ENCODE measurements around the gene ATXN7L1. TPM values are rescaled to one million over a fixed set of nuclear protein-coding genes. Genes with fewer than 3 reads are reported as not detected.

The ATXN7L1 gene
- polyA plus RNA-seq, 1 of the 3 experiments (the other 2 are of a cell fraction) = 6.0 TPM

- Histone ChIP-seq H3K27me3 (ENCODE audit: insufficient read depth) (no peaks in the 10 kb centered on the region), H3K4me2 (no peak overlapping the region), H3K79me2 (ENCODE audit: insufficient read depth) (no peaks in the 10 kb centered on the region), H4K20me1 (ENCODE audit: insufficient read depth) (no peaks in the 10 kb centered on the region), H3K36me3 (replicated peaks in 1 of 2; ENCODE audit: control insufficient read depth in 1 of 2, insufficient read depth in 2 of 2, low read length in 1 of 2) (peaks cover 6 to 40% of the 10 kb centered on the region in 2 experiments), H3K9ac (no peak overlapping the region), H3K9me2 (no peaks in the 10 kb centered on the region), H3K4me3 (ENCODE audit: low read depth in 2 of 2, low read length in 1 of 2) (no peak overlapping the region), H3K4me1 (ENCODE audit: control insufficient read depth in 1 of 2, insufficient read depth in 2 of 2, low read depth in 1 of 2, low read length in 1 of 2) (peaks cover 0 to 18% of the 10 kb centered on the region in 2 experiments; a peak in 1 of 4 replicates), H3F3A (replicated peaks; ENCODE audit: insufficient read depth) (no peaks in the 10 kb centered on the region), H2AFZ (ENCODE audit: low read depth) (no peak overlapping the region), H3K9me3 (no peaks in the 10 kb centered on the region), H3K27ac (ENCODE audit: low read depth in 2 of 2, low read length in 1 of 2) (no peak overlapping the region)
- TF ChIP-seq RFX5 (IDR thresholded peaks at IDR 0.05; ENCODE audit: low read length) (no peak), SMC3 (IDR thresholded peaks at IDR 0.05; ENCODE audit: low read depth, low read length) (no peak), CHD2 (IDR thresholded peaks at IDR 0.05; ENCODE audit: low read length, partially characterized antibody) (no peak), SIN3A (IDR thresholded peaks at IDR 0.05; ENCODE audit: borderline replicate concordance, low read depth, low read length) (no peak), PBX3 (IDR thresholded peaks at IDR 0.05) (no peak)
- no peak for DNase-seq
- POLR2A ChIA-PET = no interaction called here
- CTCF ChIA-PET = interaction anchor here (0.6 to 1.8 kb wide), 4 partner anchors 12 to 401 kb away, joined by 3 to 10 read pairs (median 5); no protein-coding TSS in a partner anchor
- WGBS (ENCODE audit: low lambda C conversion rate) = 90% methylated on average over 14 of the region's 16 CpGs
These were observed 235.2 kb downstream of the ATXN7L1 start for GRCh38 chr7:105640956-105641810.

- H3K4me1 ChIP-seq (ENCODE audit: control insufficient read depth in 1 of 2, insufficient read depth in 2 of 2, low read depth in 1 of 2, low read length in 1 of 2) = peaks cover 0 to 18% of the 10 kb centered on the region in 2 experiments; a peak in 1 of 4 replicates
- H3K9ac ChIP-seq = no peak overlapping the region
- H3K79me2 ChIP-seq (ENCODE audit: insufficient read depth) = no peaks in the 10 kb centered on the region
- no peaks in the 10 kb centered on the region for H3K9me3 ChIP-seq
- TF ChIP-seq IRF3 (IDR thresholded peaks at IDR 0.05; ENCODE audit: low read depth, low read length) (no peak), ELF1 (IDR thresholded peaks at IDR 0.05) (no peak), SMC3 (IDR thresholded peaks at IDR 0.05; ENCODE audit: low read depth, low read length) (no peak), EP300 (IDR thresholded peaks at IDR 0.05; ENCODE audit: borderline replicate concordance in 1 of 2, low read depth in 1 of 2, low read length in 1 of 2) (no peak), MXI1 (IDR thresholded peaks at IDR 0.05; ENCODE audit: low read depth, low read length) (no peak), MEF2A (IDR thresholded peaks at IDR 0.05; ENCODE audit: borderline replicate concordance, low read depth) (no peak), NRF1 (IDR thresholded peaks at IDR 0.05; ENCODE audit: low read depth, low read length) (no peak), RXRA (IDR thresholded peaks at IDR 0.05; ENCODE audit: borderline replicate concordance, low read depth) (no peak)
- no peak overlapping the region for H3K4me2 ChIP-seq
- POLR2A ChIA-PET = no interaction called here
- 92% methylated on average over 19 of the region's 19 CpGs for WGBS (ENCODE audit: low lambda C conversion rate)
- H2AFZ ChIP-seq (ENCODE audit: low read depth) = no peak overlapping the region
- CTCF ChIA-PET = interaction anchor here (1.0 to 1.1 kb wide), 2 partner anchors 13 to 403 kb away, joined by 3 to 5 read pairs; no protein-coding TSS in a partner anchor
- no peak overlapping the region for H3K27ac ChIP-seq (ENCODE audit: low read depth in 2 of 2, low read length in 1 of 2)
- H3K9me2 ChIP-seq = no peaks in the 10 kb centered on the region
- no peaks in the 10 kb centered on the region for H4K20me1 ChIP-seq (ENCODE audit: insufficient read depth)
- H3K36me3 ChIP-seq (replicated peaks in 1 of 2; ENCODE audit: control insufficient read depth in 1 of 2, insufficient read depth in 2 of 2, low read length in 1 of 2) = peaks cover 6 to 48% of the 10 kb centered on the region in 2 experiments
- no peak for DNase-seq
- no peak overlapping the region for H3K4me3 ChIP-seq (ENCODE audit: low read depth in 2 of 2, low read length in 1 of 2)
- H3F3A ChIP-seq (replicated peaks; ENCODE audit: insufficient read depth) = no peaks in the 10 kb centered on the region
- no peaks in the 10 kb centered on the region for H3K27me3 ChIP-seq (ENCODE audit: insufficient read depth)
These were observed 236.5 kb downstream of the ATXN7L1 start for GRCh38 chr7:105639667-105640493.

Data from SK-N-SH (cell line).